PC-9 (cell line): ENCODE measurements around the gene SYPL1.

ENCODE experiments used
- CTCF ChIP-seq: fragments of 200-600 bp; sonication (generic); conservative IDR thresholded peaks from 2 replicates; pipeline ENCODE4 v1.6.1; 2017; ENCODE audit warnings: mixed run types, antibody characterized with exemption, mild to moderate bottlenecking, moderate library complexity
- EZH2 ChIP-seq: fragments of 200-600 bp; sonication (generic); IDR thresholded peaks from 2 replicates; pipeline ENCODE4 v1.8.0; 2017; ENCODE audit warnings: antibody characterized with exemption, low read depth

GRCh38 chr7:106117786-106118544 is 5.9 kb upstream of the SYPL1 start:
- TF ChIP-seq EZH2, result no peak
- TF ChIP-seq CTCF, result no peak
